Stimulated activated CD4-positive, alpha-beta T cell treated with anti-CD3 and anti-CD28 coated beads, Interleukin-4, amount 100 ng/mL, for 4 hours (primary cell): Measurements from ENCODE around the gene SPATS2L.

Source experiments
- DNase-seq, 2 experiments: peaks; one replicate each; pipeline ENCODE4 v3.0.0-alpha.2; 2020

Gene SPATS2L

GRCh38 chr2:200297989-200298388, 8.5 kb upstream of the SPATS2L start:
- DNase-seq: no peak

- no peak for DNase-seq
Measured at GRCh38 chr2:200298816-200299215, 7.7 kb upstream of the SPATS2L start.

- no peak for DNase-seq
Measured at GRCh38 chr2:200300065-200300464, 6.4 kb upstream of the SPATS2L start.

GRCh38 chr2:200300638-200301314, 5.7 kb upstream of the SPATS2L start:
- no peak for DNase-seq

GRCh38 chr2:200301953-200302858, 4.3 kb upstream of the SPATS2L start:
- no peak for DNase-seq

GRCh38 chr2:200302940-200303727, 3.4 kb upstream of the SPATS2L start:
- no peak for DNase-seq

- no peak for DNase-seq
Measured at GRCh38 chr2:200305797-200306195, 697 bp upstream of the SPATS2L start.

GRCh38 chr2:200306931-200307723, 634 bp downstream of the SPATS2L start:
- DNase-seq: peak; percentile 7 to 18

DNA sequence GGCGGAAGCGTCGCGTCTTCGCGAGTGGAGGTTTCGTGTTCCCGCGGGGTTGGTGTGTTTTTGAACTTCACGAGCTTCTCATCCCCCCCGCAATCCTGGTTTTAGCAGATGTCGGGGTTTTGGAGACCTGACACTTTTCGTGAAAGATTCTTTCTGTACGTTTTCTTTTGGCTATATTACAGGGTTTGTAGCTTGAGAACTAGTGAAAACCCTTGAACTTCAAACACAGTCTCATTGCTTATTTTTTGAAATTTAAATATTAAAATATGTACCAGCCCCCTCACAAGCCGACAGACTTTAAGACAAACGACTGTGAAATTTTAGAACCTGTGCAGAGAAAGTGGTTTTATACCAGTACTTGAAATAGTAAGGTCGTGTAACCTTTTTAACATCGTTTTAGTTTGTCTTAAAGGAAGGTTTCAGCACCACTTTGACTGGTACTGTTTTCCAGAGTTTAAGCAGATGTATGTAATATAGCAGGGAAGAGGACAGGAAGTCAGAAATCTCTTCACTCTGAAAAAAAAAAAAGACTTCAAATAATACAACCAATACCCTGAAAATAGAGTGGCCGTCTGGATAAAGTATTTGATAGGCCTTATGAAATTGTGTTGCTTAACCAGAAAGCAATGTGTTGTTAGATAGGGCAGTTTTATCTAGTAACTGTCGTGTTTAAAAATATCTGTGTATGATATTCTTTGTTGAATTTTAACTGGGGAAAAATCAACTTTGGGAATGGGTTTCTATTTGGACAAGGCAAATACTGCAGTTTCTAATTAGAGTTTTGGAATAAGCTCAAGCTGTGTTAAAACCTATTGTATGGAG, 1.4 kb downstream of the SPATS2L start:
- peak in 1 of 2 experiments; percentile 10 for DNase-seq

DNA sequence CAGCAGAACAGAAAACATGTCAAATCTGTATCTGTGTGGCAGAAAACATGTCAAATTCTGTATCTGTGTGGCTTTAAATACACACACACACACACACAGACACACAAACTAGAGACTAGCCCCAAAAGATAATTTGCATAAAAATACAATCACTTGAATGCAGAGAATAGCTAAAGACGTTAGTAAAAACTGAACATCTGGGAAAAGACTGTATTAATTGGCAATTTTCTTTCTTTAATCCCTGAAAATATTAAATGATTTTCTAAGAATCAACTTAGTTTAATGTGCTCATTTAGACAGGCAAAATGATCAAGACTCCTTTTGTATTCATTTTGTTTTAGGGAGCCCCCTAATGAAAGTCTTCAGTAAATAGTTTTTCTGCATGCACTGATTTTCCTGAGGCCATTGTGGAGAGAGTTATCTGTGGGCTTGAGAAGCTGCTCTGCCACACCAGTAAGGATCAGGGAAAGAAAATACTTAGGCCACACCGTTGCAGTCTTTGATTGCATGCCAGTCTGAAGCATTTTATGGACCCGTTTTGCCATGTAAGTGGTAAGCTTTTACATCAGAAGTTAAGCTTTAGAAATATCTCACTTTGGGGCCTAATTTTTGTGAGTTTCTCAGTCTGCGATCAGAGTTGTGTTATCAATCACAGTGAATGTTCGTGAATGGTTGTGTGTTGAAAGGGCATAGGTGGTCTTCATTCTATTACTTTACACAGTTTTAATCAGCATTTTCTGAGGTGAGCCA, 2.2 kb downstream of the SPATS2L start:
- no peak for DNase-seq

DNA sequence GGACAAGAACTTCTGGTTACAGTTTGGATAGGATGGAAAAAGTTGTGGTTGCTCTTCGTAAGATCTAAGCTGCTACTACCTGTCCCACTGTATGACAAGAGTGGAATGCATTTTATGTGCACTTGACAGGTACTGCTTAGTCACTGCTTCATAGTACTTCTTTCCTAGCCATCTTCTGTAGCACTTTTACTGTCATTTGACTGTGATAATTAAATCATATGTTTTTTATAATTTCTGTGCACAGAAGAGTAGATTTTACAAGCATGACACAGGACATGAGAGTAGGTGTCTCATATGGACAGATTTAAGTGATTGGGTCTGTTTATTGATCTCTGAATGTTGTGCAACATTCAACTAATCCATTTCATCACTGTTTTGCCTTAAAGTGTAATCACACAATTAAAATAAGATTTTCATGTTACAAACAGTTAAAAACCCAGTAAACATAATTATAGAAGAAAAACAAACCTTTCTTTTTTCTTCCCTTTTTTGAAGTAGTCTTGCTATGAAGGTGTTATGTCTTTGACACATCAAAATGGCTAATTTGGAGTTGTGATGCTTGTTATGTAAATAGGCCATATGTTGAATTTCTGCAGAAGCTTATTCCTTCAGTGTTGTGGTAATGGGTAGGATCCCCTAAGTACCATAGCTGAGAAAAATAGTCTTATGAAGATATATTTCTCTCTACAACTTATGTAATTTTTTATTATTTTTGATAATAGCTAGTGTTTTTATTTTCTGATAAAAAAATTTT, 3.0 kb downstream of the SPATS2L start:
- no peak for DNase-seq

DNA sequence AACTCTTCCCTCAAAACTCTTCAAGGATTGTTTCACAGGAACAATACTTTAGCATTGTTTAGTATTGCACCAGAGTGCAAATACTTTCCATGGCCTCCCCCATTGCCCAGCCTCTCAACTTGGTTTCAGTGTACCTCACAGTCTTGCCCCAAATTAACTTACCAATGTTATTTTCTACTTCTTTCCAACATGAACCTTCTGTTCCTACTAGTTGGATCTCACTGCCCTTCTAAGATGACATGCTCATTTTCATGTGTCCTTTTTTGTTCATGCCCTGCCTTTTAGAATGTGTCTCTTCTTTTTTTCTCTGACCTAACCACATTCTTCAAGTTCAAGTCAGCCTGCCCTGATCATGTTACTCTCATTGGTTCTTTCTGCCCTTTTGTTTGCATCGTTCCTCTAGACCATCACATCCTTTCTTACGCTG, 4.1 kb downstream of the SPATS2L start:
- no peak for DNase-seq

DNA sequence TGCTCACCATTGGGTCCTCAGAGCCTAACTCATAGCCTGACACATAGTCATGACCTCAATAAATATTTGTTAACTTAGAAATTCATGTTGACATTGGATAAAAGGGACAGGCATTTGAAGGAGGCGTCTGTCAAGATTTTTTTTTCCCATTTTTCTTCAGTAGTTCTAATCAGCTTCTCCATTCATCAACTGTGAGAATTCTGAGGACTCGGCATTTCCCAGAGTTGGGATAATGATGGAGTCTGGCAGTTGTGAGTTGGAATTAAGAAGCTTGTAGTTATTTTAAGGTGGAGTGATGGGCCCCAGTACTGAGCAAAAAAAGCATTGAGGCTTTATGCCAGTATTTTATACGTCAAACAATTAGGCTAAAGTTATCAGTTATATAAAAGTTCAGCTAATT, 4.6 kb downstream of the SPATS2L start:
- DNase-seq: no peak

DNA sequence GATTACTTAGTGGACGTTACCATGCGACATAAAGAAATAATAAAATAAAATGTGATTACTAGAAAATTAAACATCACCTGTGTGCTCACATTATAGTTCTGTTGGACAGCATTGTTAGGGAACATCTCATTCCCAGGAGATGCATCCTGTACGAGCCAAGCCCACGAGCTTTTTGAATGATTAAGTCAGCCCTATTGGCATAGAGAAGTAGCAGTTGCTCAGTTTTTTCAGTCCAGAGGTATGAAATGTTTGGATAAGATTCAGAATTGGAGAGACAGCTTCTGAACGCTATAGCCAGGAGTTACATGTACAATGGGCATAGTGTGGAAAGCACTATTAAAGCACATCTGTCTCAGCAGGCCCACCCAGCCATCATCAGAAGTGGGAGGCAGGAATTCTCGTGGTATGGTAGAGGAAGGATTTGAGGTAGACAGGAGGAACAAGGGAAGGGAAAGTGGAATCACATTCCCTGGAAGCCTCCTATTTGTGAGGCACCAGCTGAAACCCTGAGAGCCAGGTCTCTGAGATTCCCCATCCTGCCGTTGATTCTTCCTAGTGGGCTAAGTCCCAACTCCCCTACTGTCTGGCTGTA, 8.6 kb downstream of the SPATS2L start:
- no peak for DNase-seq

DNA sequence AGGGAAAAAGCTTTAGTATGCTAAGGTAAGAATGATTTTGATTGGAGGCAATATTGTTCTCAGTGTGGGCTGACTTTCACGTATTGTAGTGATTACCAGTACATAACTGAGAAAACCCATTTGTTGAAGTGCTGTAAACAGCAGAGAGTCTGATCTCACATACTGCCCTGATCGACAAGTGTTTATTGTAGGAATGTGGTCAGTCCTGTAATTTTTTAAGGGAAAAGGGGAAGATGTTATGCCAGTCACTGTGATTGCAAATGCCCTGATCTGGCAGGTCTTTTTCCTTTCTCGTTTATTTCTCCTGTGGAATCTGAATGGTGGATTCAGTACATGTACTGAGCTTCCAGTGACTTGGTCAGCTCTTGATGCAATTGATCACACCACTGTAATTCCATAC, 11.5 kb downstream of the SPATS2L start:
- DNase-seq: no peak

- no peak for DNase-seq
Measured at GRCh38 chr2:200318940-200319435, 12.5 kb downstream of the SPATS2L start.

DNA sequence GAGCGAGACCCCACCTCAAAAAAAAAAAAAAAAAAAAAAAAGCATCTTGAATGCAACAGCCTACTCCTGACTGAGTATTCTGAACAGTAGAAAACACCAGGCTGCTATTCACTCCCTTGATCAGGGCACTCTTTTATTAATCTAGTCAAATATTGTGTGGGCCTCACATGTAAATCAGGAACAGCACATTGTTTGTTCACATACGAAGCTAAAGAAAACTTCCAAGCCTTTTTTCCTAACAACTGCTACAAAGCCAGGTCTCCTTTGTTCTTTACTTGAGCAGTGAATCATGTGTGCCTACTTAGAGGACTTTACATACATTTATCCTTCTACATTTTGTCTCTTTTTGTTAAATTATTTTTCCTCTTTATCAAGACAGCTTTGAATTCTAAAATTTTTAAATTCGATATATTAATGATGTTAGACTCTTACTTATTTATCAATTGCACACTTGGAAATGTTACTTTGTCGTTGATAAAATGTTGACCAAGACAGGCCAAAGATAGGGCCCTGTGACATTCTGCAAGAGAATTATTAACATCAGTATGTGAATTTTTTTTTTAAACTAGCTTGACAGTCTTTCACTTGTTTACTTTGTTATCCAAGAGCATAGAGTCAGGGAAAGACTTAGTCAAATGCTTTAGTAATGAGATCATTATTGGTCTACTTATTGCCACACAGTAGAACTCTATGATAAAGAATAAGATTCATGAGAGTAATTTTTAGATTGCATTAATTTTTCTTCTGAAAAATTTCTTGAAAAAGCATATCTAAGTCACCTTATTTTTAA, 13.2 kb downstream of the SPATS2L start:
- no peak for DNase-seq

GRCh38 chr2:200320344-200320743, 13.9 kb downstream of the SPATS2L start:
- DNase-seq: no peak

DNA sequence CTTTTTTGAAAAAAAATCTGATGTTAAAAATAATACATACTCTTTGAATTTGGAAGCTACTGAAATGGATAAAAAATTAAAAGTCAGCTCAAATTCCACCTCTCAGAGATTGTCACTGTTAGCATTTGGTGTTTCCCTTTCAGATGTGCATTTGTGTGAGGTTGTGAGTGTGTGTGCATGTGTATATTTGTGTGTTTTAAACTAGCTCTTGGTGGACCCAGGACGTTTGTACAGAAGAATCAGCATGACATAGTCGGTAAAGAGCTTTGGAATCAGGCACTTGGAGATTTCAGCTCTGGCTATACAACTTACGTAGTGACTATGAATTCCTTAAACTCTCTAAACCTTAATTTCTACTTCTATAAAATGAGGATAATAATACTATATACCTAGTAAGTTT, 14.5 kb downstream of the SPATS2L start:
- no peak for DNase-seq
